GM23338 (cell line): ENCODE measurements around the gene ZFYVE16. TPM values are rescaled to one million over a fixed set of nuclear protein-coding genes. Genes with fewer than 3 reads are reported as not detected.

Source experiments
- ATAC-seq: fragments of 200-7000 bp; cut with Tn5 transposase; 3 replicates; pipeline ENCODE4 v1.9.1; 2020
- DNase-seq: peaks from one replicate; pipeline ENCODE4 v3.0.0-alpha.2; 2015; ENCODE audit warnings: low spot score
- H2AFZ ChIP-seq: fragments of 200-600 bp; sonication (generic); 2 replicates; pipeline ENCODE4 v1.8.0; 2016; ENCODE audit warnings: antibody characterized with exemption, mild to moderate bottlenecking, moderate library complexity
- H3F3A ChIP-seq: fragments of 200-600 bp; sonication (generic); replicated peaks from 2 replicates; pipeline ENCODE4 v1.8.0; 2017; ENCODE audit warnings: antibody characterized with exemption, mixed run types, low read depth
- H3K27ac ChIP-seq: fragments of 200-600 bp; sonication (generic); 2 replicates; pipeline ENCODE4 v1.6.1; 2016; ENCODE audit warnings: low read depth
- H3K27me3 ChIP-seq: fragments of 200-600 bp; sonication (generic); 2 replicates; pipeline ENCODE4 v1.8.0; 2016; ENCODE audit warnings: mild to moderate bottlenecking, mixed run types, moderate library complexity; ENCODE audit not compliant: insufficient read depth
- H3K36me3 ChIP-seq: fragments of 200-600 bp; sonication (generic); 2 replicates; pipeline ENCODE4 v1.8.0; 2016; ENCODE audit warnings: mild to moderate bottlenecking; ENCODE audit not compliant: insufficient read depth
- H3K4me1 ChIP-seq: fragments of 200-600 bp; sonication (generic); 2 replicates; pipeline ENCODE4 v1.8.0; 2016; ENCODE audit warnings: mild to moderate bottlenecking, moderate library complexity; ENCODE audit not compliant: insufficient read depth
- H3K4me2 ChIP-seq: fragments of 200-600 bp; sonication (generic); 2 replicates; pipeline ENCODE4 v1.7.1; 2017; ENCODE audit warnings: mixed run types
- H3K4me3 ChIP-seq: fragments of 200-600 bp; sonication (generic); 2 replicates; pipeline ENCODE4 v1.6.1; 2016; ENCODE audit warnings: mixed run types
- H3K79me2 ChIP-seq: fragments of 200-600 bp; sonication (generic); replicated peaks from 2 replicates; pipeline ENCODE4 v1.8.0; 2017; ENCODE audit warnings: mild to moderate bottlenecking; ENCODE audit not compliant: insufficient read depth
- H3K9me2 ChIP-seq: fragments of 200-600 bp; sonication (generic); 2 replicates; pipeline ENCODE4 v1.8.0; 2017; ENCODE audit not compliant: insufficient read depth
- H4K20me1 ChIP-seq: fragments of 200-600 bp; sonication (generic); replicated peaks from 2 replicates; pipeline ENCODE4 v1.8.0; 2017; ENCODE audit warnings: mild to moderate bottlenecking; ENCODE audit not compliant: insufficient read depth
- H3K27ac Mint-ChIP-seq: 2 replicates; pipeline ENCODE4 v1.8.0; 2020; ENCODE audit warnings: inconsistent platforms, mild to moderate bottlenecking, moderate library complexity, mixed read lengths
- H3K27me3 Mint-ChIP-seq: 3 replicates; pipeline ENCODE4 v1.8.0; 2022; ENCODE audit warnings: low read depth, mild to moderate bottlenecking, moderate library complexity, mixed read lengths, inconsistent platforms; ENCODE audit not compliant: insufficient read depth, poor library complexity
- H3K36me3 Mint-ChIP-seq: 3 replicates; pipeline ENCODE4 v1.8.0; 2021; ENCODE audit warnings: low read depth, mild to moderate bottlenecking, inconsistent platforms, moderate library complexity, mixed read lengths
- H3K4me1 Mint-ChIP-seq: 3 replicates; pipeline ENCODE4 v1.8.0; 2020; ENCODE audit warnings: mild to moderate bottlenecking, inconsistent platforms, mixed read lengths
- H3K4me3 Mint-ChIP-seq: 3 replicates; pipeline ENCODE4 v1.8.0; 2021; ENCODE audit warnings: moderate library complexity, mild to moderate bottlenecking, inconsistent platforms, mixed read lengths
- H3K9me3 Mint-ChIP-seq: 3 replicates; pipeline ENCODE4 v1.8.0; 2020; ENCODE audit warnings: moderate library complexity, mild to moderate bottlenecking, inconsistent platforms, mixed read lengths
- CTCF ChIP-seq, 2 experiments: fragments of 200-600 bp in 1 of 2; sonication (generic) in 1 of 2; conservative IDR thresholded peaks; 2 replicates each; pipeline versions ENCODE4 v1.5.1 to v1.6.1; 2016 to 2017; ENCODE audit warnings: antibody characterized with exemption in 2 of 2, low read depth in 2 of 2, mild to moderate bottlenecking in 2 of 2, moderate library complexity in 1 of 2
- EZH2 ChIP-seq: fragments of 200-600 bp; sonication (generic); IDR thresholded peaks from one replicate; pipeline ENCODE4 v1.8.0; 2017; ENCODE audit warnings: antibody characterized with exemption, mild to moderate bottlenecking, low read depth; ENCODE audit not compliant: unreplicated experiment
- EZH2phosphoT487 ChIP-seq: fragments of 200-600 bp; sonication (generic); IDR thresholded peaks from one replicate; pipeline ENCODE4 v1.8.1; 2018; ENCODE audit warnings: antibody characterized with exemption; ENCODE audit not compliant: unreplicated experiment
- JUNB ChIP-seq: IDR thresholded peaks from one replicate; pipeline ENCODE4 v1.6.1; 2016; ENCODE audit warnings: antibody characterized with exemption; ENCODE audit not compliant: unreplicated experiment
- NANOG ChIP-seq: IDR thresholded peaks from 2 replicates; pipeline ENCODE4 v1.6.1; 2016; ENCODE audit warnings: antibody characterized with exemption, borderline replicate concordance
- STAT1 ChIP-seq: IDR thresholded peaks from one replicate; pipeline ENCODE4 v1.6.1; 2016; ENCODE audit warnings: antibody characterized with exemption; ENCODE audit not compliant: unreplicated experiment
- ZNF114 ChIP-seq: fragments of 250-450 bp; sonication (Bioruptor Pico); IDR thresholded peaks from 2 replicates; pipeline ENCODE4 v1.5.0; 2020; ENCODE audit warnings: mild to moderate bottlenecking, moderate library complexity
- ZNF331 ChIP-seq: fragments of 250-450 bp; sonication (Bioruptor Pico); IDR thresholded peaks from 2 replicates; pipeline ENCODE4 v1.5.0; 2020; ENCODE audit warnings: low read depth, mild to moderate bottlenecking, moderate library complexity
- polyA plus RNA-seq: library from polyadenylated mRNA; unstranded; fragments of >200 nt; fragmentation: Nextera tagmentation; extraction: Ambion mirVana; gene quantifications from 2 replicates; pipeline ENCODE4 v1.2.1, GENCODE V29; 2016
- total RNA-seq: library from RNA; depleted of rRNA; stranded (reverse); fragments of >200 nt; shearing (Covaris generic); gene quantifications from 2 replicates; pipeline ENCODE4 v1.2.3, GENCODE V29; 2014
- TF ChIP-seq, protein P1 (sequence below): fragments of 250-450 bp; sonication (Bioruptor Pico); IDR thresholded peaks from 2 replicates; pipeline ENCODE4 v1.5.0; 2020; ENCODE audit warnings: mild to moderate bottlenecking, moderate library complexity

Gene ZFYVE16
- total and polyA plus RNA-seq, 2 experiments from 2014 or later = 24.2 to 26.6 TPM

- Histone ChIP-seq H3K36me3 (no peaks in the 10 kb centered on the region), H4K20me1 (no peaks in the 10 kb centered on the region), H3K27me3 (no peaks in the 10 kb centered on the region), H3F3A (no peaks in the 10 kb centered on the region), H2AFZ (no peak overlapping the region), H3K27ac (no peak overlapping the region), H3K4me1 (no peaks in the 10 kb centered on the region), H3K4me3 (no peak overlapping the region), H3K4me2 (no peak overlapping the region), H3K9me2 (no peaks in the 10 kb centered on the region), H3K79me2 (no peaks in the 10 kb centered on the region)
- Mint-ChIP-seq H3K9me3 (no peaks in the 10 kb centered on the region; the same call in 2 of the 3 replicates), H3K36me3 (no peaks in the 10 kb centered on the region), H3K4me3 (no peak overlapping the region), H3K27ac (no peak overlapping the region), H3K27me3 (peaks cover 2% of the 10 kb centered on the region), H3K4me1 (no peaks in the 10 kb centered on the region)
- TF ChIP-seq STAT1 (no peak), NANOG (no peak), ZNF331 (CRISPR knock-in tag) (no peak), JUNB (no peak), CTCF (conservative IDR thresholded peaks at IDR 0.05; ENCODE audit: low read depth in 2 of 2) (no peak), EZH2 (no peak), ZNF114 (CRISPR knock-in tag) (no peak), EZH2phosphoT487 (no peak)
- TF ChIP-seq, protein P1, sequence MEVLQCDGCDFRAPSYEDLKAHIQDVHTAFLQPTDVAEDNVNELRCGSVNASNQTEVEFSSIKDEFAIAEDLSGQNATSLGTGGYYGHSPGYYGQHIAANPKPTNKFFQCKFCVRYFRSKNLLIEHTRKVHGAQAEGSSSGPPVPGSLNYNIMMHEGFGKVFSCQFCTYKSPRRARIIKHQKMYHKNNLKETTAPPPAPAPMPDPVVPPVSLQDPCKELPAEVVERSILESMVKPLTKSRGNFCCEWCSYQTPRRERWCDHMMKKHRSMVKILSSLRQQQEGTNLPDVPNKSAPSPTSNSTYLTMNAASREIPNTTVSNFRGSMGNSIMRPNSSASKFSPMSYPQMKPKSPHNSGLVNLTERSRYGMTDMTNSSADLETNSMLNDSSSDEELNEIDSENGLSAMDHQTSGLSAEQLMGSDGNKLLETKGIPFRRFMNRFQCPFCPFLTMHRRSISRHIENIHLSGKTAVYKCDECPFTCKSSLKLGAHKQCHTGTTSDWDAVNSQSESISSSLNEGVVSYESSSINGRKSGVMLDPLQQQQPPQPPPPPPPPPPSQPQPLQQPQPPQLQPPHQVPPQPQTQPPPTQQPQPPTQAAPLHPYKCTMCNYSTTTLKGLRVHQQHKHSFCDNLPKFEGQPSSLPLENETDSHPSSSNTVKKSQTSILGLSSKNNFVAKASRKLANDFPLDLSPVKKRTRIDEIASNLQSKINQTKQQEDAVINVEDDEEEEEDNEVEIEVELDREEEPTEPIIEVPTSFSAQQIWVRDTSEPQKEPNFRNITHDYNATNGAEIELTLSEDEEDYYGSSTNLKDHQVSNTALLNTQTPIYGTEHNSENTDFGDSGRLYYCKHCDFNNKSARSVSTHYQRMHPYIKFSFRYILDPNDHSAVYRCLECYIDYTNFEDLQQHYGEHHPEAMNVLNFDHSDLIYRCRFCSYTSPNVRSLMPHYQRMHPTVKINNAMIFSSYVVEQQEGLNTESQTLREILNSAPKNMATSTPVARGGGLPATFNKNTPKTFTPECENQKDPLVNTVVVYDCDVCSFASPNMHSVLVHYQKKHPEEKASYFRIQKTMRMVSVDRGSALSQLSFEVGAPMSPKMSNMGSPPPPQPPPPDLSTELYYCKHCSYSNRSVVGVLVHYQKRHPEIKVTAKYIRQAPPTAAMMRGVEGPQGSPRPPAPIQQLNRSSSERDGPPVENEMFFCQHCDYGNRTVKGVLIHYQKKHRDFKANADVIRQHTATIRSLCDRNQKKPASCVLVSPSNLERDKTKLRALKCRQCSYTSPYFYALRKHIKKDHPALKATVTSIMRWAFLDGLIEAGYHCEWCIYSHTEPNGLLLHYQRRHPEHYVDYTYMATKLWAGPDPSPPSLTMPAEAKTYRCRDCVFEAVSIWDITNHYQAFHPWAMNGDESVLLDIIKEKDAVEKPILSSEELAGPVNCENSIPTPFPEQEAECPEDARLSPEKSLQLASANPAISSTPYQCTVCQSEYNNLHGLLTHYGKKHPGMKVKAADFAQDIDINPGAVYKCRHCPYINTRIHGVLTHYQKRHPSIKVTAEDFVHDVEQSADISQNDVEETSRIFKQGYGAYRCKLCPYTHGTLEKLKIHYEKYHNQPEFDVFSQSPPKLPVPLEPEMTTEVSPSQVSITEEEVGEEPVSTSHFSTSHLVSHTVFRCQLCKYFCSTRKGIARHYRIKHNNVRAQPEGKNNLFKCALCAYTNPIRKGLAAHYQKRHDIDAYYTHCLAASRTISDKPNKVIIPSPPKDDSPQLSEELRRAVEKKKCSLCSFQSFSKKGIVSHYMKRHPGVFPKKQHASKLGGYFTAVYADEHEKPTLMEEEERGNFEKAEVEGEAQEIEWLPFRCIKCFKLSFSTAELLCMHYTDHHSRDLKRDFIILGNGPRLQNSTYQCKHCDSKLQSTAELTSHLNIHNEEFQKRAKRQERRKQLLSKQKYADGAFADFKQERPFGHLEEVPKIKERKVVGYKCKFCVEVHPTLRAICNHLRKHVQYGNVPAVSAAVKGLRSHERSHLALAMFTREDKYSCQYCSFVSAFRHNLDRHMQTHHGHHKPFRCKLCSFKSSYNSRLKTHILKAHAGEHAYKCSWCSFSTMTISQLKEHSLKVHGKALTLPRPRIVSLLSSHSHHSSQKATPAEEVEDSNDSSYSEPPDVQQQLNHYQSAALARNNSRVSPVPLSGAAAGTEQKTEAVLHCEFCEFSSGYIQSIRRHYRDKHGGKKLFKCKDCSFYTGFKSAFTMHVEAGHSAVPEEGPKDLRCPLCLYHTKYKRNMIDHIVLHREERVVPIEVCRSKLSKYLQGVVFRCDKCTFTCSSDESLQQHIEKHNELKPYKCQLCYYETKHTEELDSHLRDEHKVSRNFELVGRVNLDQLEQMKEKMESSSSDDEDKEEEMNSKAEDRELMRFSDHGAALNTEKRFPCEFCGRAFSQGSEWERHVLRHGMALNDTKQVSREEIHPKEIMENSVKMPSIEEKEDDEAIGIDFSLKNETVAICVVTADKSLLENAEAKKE (CRISPR knock-in tag) = no peak
- ATAC-seq (no peak), DNase-seq (no peak)
Measured at GRCh38 chr5:80508844-80509243, 101.0 kb downstream of the ZFYVE16 start.
